ENCODE measurements around the gene LCOR.

- TF ChIP-seq CTCF (conservative IDR thresholded peaks at IDR 0.05) (no peak), ZFX (IDR thresholded peaks at IDR 0.05) (no peak)
Observed at GRCh38 chr10:96794836-96795733, 37.0 kb upstream of the LCOR start.
